Measurements from ENCODE around the gene LGALS4. TPM values are rescaled to one million over a fixed set of nuclear protein-coding genes. Genes with fewer than 3 reads are reported as not detected.

The LGALS4 gene
- total RNA-seq, 1 experiment from 2014 or later = not detected

DNA sequence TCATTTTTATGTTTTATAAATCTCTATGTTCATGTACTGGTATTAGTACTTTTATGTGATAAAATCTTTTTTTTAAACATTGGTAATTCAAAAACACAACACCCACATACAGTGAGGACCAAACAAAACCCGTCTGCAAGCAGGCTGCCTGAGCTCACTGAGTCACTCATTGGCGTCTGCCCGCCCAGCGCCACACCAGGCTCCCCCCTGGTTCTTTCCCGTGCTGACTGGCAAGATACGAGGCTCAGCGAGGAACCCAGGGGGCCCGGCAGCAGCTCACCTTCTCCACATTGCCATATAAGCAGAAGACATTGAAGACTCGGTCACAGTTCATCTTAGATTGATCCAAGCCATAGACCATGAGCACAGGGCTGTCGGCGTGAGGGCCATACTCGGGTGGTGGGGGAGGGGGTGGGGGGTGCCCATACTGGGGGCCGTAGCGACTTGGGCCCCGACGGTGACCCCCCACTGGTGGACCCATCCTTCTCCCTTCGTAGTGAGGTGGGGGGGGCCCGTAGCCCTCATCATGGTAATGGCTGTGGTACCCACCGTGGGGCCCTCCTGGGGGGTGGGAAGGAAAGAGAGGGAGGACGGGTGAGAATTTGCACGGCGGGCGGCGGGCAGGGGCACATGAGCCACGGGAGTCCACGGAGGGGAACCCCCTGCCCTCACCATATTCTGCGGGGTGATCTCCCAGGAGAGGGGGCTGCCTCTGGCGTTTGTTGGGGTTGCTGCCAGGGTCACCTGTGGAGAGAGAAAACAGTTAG, 27.3 kb upstream of the LGALS4 start:
- Mint-ChIP-seq H3K27ac (ENCODE audit: low read depth, unreplicated experiment) (peak overlapping the region; percentile 61), H3K4me1 (ENCODE audit: insufficient read depth, unreplicated experiment) (peaks cover 30% of the 10 kb centered on the region), H3K36me3 (ENCODE audit: insufficient read depth, unreplicated experiment) (peaks cover 99% of the 10 kb centered on the region), H3K27me3 (ENCODE audit: insufficient read depth, unreplicated experiment) (no peaks in the 10 kb centered on the region), H3K9me3 (ENCODE audit: unreplicated experiment) (no peaks in the 10 kb centered on the region), H3K4me3 (ENCODE audit: unreplicated experiment) (no peak overlapping the region)
- TF ChIP-seq, protein P1, sequence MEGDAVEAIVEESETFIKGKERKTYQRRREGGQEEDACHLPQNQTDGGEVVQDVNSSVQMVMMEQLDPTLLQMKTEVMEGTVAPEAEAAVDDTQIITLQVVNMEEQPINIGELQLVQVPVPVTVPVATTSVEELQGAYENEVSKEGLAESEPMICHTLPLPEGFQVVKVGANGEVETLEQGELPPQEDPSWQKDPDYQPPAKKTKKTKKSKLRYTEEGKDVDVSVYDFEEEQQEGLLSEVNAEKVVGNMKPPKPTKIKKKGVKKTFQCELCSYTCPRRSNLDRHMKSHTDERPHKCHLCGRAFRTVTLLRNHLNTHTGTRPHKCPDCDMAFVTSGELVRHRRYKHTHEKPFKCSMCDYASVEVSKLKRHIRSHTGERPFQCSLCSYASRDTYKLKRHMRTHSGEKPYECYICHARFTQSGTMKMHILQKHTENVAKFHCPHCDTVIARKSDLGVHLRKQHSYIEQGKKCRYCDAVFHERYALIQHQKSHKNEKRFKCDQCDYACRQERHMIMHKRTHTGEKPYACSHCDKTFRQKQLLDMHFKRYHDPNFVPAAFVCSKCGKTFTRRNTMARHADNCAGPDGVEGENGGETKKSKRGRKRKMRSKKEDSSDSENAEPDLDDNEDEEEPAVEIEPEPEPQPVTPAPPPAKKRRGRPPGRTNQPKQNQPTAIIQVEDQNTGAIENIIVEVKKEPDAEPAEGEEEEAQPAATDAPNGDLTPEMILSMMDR (IDR thresholded peaks at IDR 0.05; ENCODE audit: unreplicated experiment) = no peak
- DNase-seq (ENCODE audit: unreplicated experiment) = peak; percentile 41
- ChIA-PET CTCF (interaction anchor here (0.5 to 2.6 kb wide), 6 partner anchors 9 to 261 kb away, joined by 3 to 15 read pairs (median 3); partner anchors contain the start of gene NFKBIB), POLR2A (interaction anchor here (0.7 to 5.8 kb wide), 10 partner anchors 8 to 191 kb away, joined by 3 to 74 read pairs (median 10); partner anchors contain the start of genes ACTN4, ECH1, HNRNPL and MRPS12)
- no TSS peak for BruUV-seq (replicated peaks)
- intact Hi-C loops (cut with micrococcal nuclease) = loop anchor here (2.0 kb wide), 2 partner anchors 111 to 203 kb away; no protein-coding TSS in a partner anchor

DNA sequence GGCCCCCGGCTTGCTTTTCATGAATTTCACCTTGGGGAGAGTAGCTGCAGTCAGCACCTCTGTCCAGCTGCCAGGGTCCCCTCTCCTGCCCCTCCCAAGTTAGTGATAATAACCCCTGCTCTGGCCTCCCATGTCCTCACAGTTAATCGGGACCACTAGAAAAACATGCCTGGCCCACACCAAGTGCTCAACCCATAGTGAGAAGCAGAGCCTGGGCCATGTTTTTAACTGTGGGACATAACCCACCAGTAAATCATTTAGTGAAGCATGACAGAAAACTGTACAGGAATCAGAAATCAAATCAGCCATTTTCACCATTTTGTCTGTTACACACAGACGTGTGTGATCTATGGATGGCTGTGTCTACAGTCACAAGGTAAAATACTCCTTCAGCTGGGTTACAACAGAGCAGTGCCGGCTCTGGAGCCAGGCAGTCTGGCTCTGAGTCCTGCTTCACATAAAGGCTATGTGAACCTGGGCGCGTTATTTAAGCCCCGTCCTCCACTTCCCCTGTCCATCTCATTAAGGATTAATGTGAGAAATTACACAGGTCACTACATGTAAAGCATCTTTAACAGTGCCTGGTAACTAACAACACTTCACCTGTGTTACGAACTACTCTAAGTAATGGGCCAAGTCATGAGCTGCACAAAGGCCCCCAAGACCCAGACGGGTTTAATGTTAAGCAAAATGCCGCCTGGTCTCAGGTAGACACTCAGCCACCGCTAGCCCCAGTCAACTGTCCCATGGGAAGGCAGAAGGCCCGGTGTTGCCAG, 26.4 kb upstream of the LGALS4 start:
- DNase-seq (ENCODE audit: unreplicated experiment) = no peak
- no peaks in the 10 kb centered on the region for H3K27me3 Mint-ChIP-seq (ENCODE audit: insufficient read depth, unreplicated experiment)
- H3K36me3 Mint-ChIP-seq (ENCODE audit: insufficient read depth, unreplicated experiment) = peaks cover 91% of the 10 kb centered on the region
- H3K4me1 Mint-ChIP-seq (ENCODE audit: insufficient read depth, unreplicated experiment) = peaks cover 25% of the 10 kb centered on the region
- BruUV-seq (replicated peaks) = no TSS peak
- no peaks in the 10 kb centered on the region for H3K9me3 Mint-ChIP-seq (ENCODE audit: unreplicated experiment)
- H3K27ac Mint-ChIP-seq (ENCODE audit: low read depth, unreplicated experiment) = peak overlapping the region; percentile 85
- intact Hi-C loops (cut with micrococcal nuclease) = loop anchor here (1.0 to 2.0 kb wide), 3 partner anchors 110 to 295 kb away; no protein-coding TSS in a partner anchor
- ChIA-PET CTCF (interaction anchor here (0.5 to 2.6 kb wide), 9 partner anchors 10 to 260 kb away, joined by 3 to 15 read pairs (median 3); partner anchors contain the start of gene NFKBIB), POLR2A (interaction anchor here (0.9 to 5.8 kb wide), 24 partner anchors 8 to 221 kb away, joined by 3 to 74 read pairs (median 8); partner anchors contain the start of genes ACTN4, ECH1, EIF3K and HNRNPL)
- peak overlapping the region; percentile 51 for H3K4me3 Mint-ChIP-seq (ENCODE audit: unreplicated experiment)
- TF ChIP-seq, protein P1 (IDR thresholded peaks at IDR 0.05; ENCODE audit: unreplicated experiment) = no peak

DNA sequence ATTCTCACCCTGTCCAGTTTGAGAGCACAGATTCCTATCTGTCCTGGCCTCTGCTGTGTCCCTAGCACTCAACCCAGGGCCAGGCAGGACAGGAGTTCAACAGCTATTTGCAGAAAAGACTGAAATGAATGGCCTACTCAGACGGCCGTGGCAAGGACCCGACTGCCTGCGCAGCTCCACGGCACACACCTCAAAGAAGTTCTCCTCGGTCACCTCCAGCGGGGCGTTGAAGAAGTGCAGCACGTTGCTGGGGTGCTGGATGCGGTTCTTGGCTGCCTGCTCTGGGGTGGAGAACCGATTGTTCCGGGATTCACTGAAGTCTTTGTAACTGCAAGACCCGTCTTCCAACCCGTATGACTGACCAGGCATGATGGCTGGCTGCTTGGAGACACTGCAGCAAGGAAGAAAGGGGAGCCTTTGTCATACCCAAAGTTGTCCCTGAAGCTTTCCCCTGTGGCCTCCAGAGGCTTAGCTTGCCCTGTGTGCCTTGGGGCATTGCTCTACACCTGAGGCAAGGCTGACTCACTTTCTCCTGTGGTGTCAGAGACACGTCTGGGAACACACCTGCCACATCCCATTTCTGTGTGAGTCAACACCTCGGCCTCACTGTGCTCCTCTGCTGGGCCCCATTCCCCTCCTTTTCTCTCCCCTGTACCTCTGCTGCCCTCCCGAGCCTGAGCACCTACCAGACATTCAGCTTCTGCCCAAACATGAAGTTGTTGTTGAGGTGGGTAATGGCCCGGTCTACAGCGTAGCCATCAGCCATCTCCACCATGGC, 25.7 kb upstream of the LGALS4 start:
- intact Hi-C loops (cut with micrococcal nuclease) = loop anchor here (1.0 to 2.0 kb wide), 3 partner anchors 110 to 294 kb away; no protein-coding TSS in a partner anchor
- TF ChIP-seq, protein P1 (IDR thresholded peaks at IDR 0.05; ENCODE audit: unreplicated experiment) = peak; percentile 37
- H3K36me3 Mint-ChIP-seq (ENCODE audit: insufficient read depth, unreplicated experiment) = peaks cover 83% of the 10 kb centered on the region

More for the DNA sequence above, 25.7 kb upstream of the LGALS4 start:
- H3K27ac Mint-ChIP-seq (ENCODE audit: low read depth, unreplicated experiment) = peak overlapping the region; percentile 85
- ChIA-PET POLR2A (interaction anchor here (0.6 to 5.8 kb wide), 33 partner anchors 9 to 566 kb away, joined by 3 to 74 read pairs (median 6); partner anchors contain the start of genes ACTN4, EIF3K, FAM98C and HNRNPL), CTCF (interaction anchor here (0.6 to 2.6 kb wide), 11 partner anchors 10 to 294 kb away, joined by 3 to 15 read pairs (median 4); no protein-coding TSS in a partner anchor)
- DNase-seq (ENCODE audit: unreplicated experiment) = peak; percentile 92
- no TSS peak for BruUV-seq (replicated peaks)
- H3K9me3 Mint-ChIP-seq (ENCODE audit: unreplicated experiment) = no peaks in the 10 kb centered on the region
- peak overlapping the region; percentile 51 for H3K4me3 Mint-ChIP-seq (ENCODE audit: unreplicated experiment)
- no peaks in the 10 kb centered on the region for H3K27me3 Mint-ChIP-seq (ENCODE audit: insufficient read depth, unreplicated experiment)
- H3K4me1 Mint-ChIP-seq (ENCODE audit: insufficient read depth, unreplicated experiment) = peaks cover 20% of the 10 kb centered on the region

All from MCF 10A (cell line).